ENCODE measurements around the gene KLHL40. TPM values are rescaled to one million over a fixed set of nuclear protein-coding genes. Genes with fewer than 3 reads are reported as not detected.

The KLHL40 gene
- total and polyA plus RNA-seq, 10 of the 15 experiments (the other 5 are each of a cell fraction or from before 2014, with no cell fraction given): not detected

DNA sequence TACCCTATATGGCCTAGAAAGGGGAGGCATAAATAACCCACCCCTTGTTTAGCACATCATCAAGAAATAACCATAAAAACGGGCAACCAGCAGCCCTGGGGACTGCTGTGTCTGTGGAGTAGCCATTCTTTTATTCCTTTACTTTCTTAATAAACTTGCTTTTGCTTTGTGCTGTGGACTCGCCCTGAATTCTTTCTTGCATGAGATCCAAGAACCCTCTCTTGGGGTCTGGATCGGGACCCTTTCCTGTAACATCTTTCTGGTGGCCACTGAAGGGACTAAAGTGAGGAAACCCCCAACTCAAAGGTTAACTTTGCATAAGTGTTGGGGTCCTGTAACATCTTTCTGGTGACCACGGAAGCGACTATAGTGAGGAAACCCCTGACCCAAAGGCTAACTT lies 33.0 kb downstream of the KLHL40 start (continued):
- no peak for TF ChIP-seq FOXM1 (IDR thresholded peaks at IDR 0.05; ENCODE audit: low read depth, low read length)
- TF ChIP-seq ZZZ3 (IDR thresholded peaks at IDR 0.05; ENCODE audit: control insufficient read depth, insufficient read length, low read depth): no peak
- no peak for TF ChIP-seq BHLHE40 (IDR thresholded peaks at IDR 0.05; ENCODE audit: borderline replicate concordance in 1 of 2, low read depth in 2 of 2, low read length in 1 of 2)

DNA sequence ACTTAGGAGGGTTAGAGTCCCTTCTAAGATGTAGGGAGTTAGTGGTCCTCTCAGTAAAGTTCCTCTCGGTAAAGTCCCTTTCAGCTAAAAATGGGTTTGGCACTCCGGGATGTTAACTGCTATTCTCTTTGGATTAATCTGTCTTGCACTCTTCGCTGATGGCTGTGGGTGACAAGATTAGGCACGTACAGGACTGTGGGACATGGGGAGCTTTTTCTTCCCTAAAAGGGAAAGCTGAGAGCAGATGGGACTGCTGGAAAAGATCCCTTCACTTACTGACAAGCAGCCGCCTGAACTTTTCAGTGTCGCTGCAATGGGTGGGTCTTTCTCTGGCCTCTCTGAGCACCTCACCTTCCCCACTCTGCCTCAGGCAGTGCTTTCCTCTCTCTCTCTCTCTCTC lies 33.7 kb downstream of the KLHL40 start:
- Histone ChIP-seq H2AFZ (ENCODE audit: control insufficient read depth, low read depth, low read length) (no peak overlapping the region), H3K79me2 (ENCODE audit: control insufficient read depth, insufficient read depth, low read length) (no peaks in the 10 kb centered on the region), H3K27me3 (replicated peaks in 1 of 2; ENCODE audit: control insufficient read depth in 2 of 2, insufficient read depth in 2 of 2, low read length in 1 of 2) (no peaks in the 10 kb centered on the region), H3K4me3 (no peak overlapping the region), H3K27ac (ENCODE audit: control insufficient read depth, insufficient read depth) (no peak overlapping the region), H4K20me1 (ENCODE audit: control insufficient read depth, insufficient read depth) (no peaks in the 10 kb centered on the region), H3K9ac (ENCODE audit: control insufficient read depth, insufficient read depth, low read length) (no peak overlapping the region), H3K4me1 (ENCODE audit: control insufficient read depth, insufficient read depth, low read length) (no peaks in the 10 kb centered on the region), H3K4me2 (ENCODE audit: control insufficient read depth, insufficient read depth) (no peak overlapping the region), H3K36me3 (ENCODE audit: control insufficient read depth in 2 of 2, insufficient read depth in 2 of 2, low read length in 1 of 2) (no peaks in the 10 kb centered on the region), H3K9me3 (replicated peaks; ENCODE audit: control insufficient read depth, insufficient read depth, low read length) (no peaks in the 10 kb centered on the region)
- no TSS peak for BruUV-seq (replicated peaks)
- ATAC-seq (no peak), DNase-seq (ENCODE audit: low read depth, low spot score) (no peak), FAIRE-seq (no peak)
- intact Hi-C loops (cut with micrococcal nuclease; ENCODE audit: unreplicated experiment): no loop called here
- SMC1A ChIA-PET (ENCODE audit: uncharacterized antibody, unreplicated experiment): no interaction called here
- TF ChIP-seq, protein P1, sequence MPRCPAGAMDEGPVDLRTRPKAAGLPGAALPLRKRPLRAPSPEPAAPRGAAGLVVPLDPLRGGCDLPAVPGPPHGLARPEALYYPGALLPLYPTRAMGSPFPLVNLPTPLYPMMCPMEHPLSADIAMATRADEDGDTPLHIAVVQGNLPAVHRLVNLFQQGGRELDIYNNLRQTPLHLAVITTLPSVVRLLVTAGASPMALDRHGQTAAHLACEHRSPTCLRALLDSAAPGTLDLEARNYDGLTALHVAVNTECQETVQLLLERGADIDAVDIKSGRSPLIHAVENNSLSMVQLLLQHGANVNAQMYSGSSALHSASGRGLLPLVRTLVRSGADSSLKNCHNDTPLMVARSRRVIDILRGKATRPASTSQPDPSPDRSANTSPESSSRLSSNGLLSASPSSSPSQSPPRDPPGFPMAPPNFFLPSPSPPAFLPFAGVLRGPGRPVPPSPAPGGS (IDR thresholded peaks at IDR 0.05; ENCODE audit: borderline replicate concordance, insufficient read depth, low read depth, low read length, poor library complexity, severe bottlenecking): no peak
- no peak for TF ChIP-seq IKZF1 (conservative IDR thresholded peaks at IDR 0.05)
- no peak for TF ChIP-seq PML (IDR thresholded peaks at IDR 0.05; ENCODE audit: low read length)
- no peak for TF ChIP-seq NFYB (IDR thresholded peaks at IDR 0.05; ENCODE audit: insufficient read depth, low read depth, low read length)
- TF ChIP-seq, protein P2, sequence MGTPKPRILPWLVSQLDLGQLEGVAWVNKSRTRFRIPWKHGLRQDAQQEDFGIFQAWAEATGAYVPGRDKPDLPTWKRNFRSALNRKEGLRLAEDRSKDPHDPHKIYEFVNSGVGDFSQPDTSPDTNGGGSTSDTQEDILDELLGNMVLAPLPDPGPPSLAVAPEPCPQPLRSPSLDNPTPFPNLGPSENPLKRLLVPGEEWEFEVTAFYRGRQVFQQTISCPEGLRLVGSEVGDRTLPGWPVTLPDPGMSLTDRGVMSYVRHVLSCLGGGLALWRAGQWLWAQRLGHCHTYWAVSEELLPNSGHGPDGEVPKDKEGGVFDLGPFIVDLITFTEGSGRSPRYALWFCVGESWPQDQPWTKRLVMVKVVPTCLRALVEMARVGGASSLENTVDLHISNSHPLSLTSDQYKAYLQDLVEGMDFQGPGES (IDR thresholded peaks at IDR 0.05): no peak
- no peak for TF ChIP-seq CREM (IDR thresholded peaks at IDR 0.05; ENCODE audit: low read depth)
- TF ChIP-seq JUND (IDR thresholded peaks at IDR 0.05; ENCODE audit: low read depth, low read length): no peak
- TF ChIP-seq WRNIP1 (IDR thresholded peaks at IDR 0.05; ENCODE audit: borderline replicate concordance, low read depth, low read length): no peak
- TF ChIP-seq TCF7 (IDR thresholded peaks at IDR 0.05; ENCODE audit: borderline replicate concordance): no peak
- POLR2A ChIA-PET: no interaction called here
- RAD21 ChIA-PET (ENCODE audit: unreplicated experiment): no interaction called here
- WGBS (ENCODE audit: insufficient coverage, insufficient replicate concordance, low lambda C conversion rate, missing lambda C conversion rate): 69% methylated on average over 6 of the region's 6 CpGs
- CTCF ChIA-PET: interaction anchor here (1.1 kb wide), 1 partner anchor 26 kb away, joined by 4 read pairs; no protein-coding TSS in a partner anchor
- in situ Hi-C loops (cut with MboI): no loop called here
